ENCODE measurements around the gene NTHL1.
A peak's percentile ranks its signal among the peaks of the same experiment; 100 is the strongest.

The NTHL1 gene

GRCh38 chr16:2047330-2048115 lies at the start of gene NTHL1, which contains the start of gene TSC2:
NTHL1 (minus strand) TSS chr16:2047834; CDS start chr16:2047823, 11 bp downstream.
TSC2 (plus strand) TSS chr16:2047985; CDS start chr16:2048616, 631 bp downstream.
- peak; percentile 62 to 99 (median 94) for DNase-seq

- DNase-seq, result peak in 11 of 56 donors; percentile 6 to 50 (median 31)
Observed at GRCh38 chr16:2096853-2097595, 49.4 kb upstream of the NTHL1 start.

- DNase-seq, result no peak
Observed at GRCh38 chr16:2095918-2096582, 48.4 kb upstream of the NTHL1 start.

GRCh38 chr16:2095315-2095853 lies 47.8 kb upstream of the NTHL1 start:
- no peak for DNase-seq

- no peak for DNase-seq
Observed at GRCh38 chr16:2093793-2094192, 46.2 kb upstream of the NTHL1 start.

- no peak for DNase-seq
Observed at GRCh38 chr16:2092866-2093265, 45.2 kb upstream of the NTHL1 start.

GRCh38 chr16:2092256-2092620 lies 44.6 kb upstream of the NTHL1 start:
- no peak for DNase-seq

- no peak for DNase-seq
Observed at GRCh38 chr16:2091547-2092255, 44.1 kb upstream of the NTHL1 start.

GRCh38 chr16:2090777-2091546 lies 43.3 kb upstream of the NTHL1 start:
- peak in 4 of 56 donors; percentile 4 to 25 (median 20) for DNase-seq

GRCh38 chr16:2090481-2090776 lies 42.8 kb upstream of the NTHL1 start:
- DNase-seq, result peak in 14 of 56 donors; percentile 4 to 54 (median 18)

GRCh38 chr16:2089706-2090480 lies 42.3 kb upstream of the NTHL1 start:
- peak in 5 of 56 donors; percentile 8 to 29 (median 23) for DNase-seq

GRCh38 chr16:2088759-2089358 lies 41.2 kb upstream of the NTHL1 start:
- no peak for DNase-seq

GRCh38 chr16:2087748-2088631 lies 40.4 kb upstream of the NTHL1 start:
- peak in 1 of 56 donors; percentile 28 for DNase-seq

- no peak for DNase-seq
Observed at GRCh38 chr16:2086812-2087747, 39.4 kb upstream of the NTHL1 start.

GRCh38 chr16:2086106-2086742 lies 38.6 kb upstream of the NTHL1 start:
- no peak for DNase-seq

- DNase-seq, result no peak
Observed at GRCh38 chr16:2085669-2086068, 38.0 kb upstream of the NTHL1 start.

Data from amygdala (tissue), 56 donors.